ENCODE results near the gene ZNF569.
"Not testable (repeated sequence)": the region's sequence is repeated elsewhere in the genome, so short reads cannot be mapped to it uniquely, and the experiment has no call there.

Gene ZNF569

GRCh38 chr19:37391399-37391798 is 75.8 kb downstream of the ZNF569 start:
- DNase-seq: not testable (repeated sequence)

DNA sequence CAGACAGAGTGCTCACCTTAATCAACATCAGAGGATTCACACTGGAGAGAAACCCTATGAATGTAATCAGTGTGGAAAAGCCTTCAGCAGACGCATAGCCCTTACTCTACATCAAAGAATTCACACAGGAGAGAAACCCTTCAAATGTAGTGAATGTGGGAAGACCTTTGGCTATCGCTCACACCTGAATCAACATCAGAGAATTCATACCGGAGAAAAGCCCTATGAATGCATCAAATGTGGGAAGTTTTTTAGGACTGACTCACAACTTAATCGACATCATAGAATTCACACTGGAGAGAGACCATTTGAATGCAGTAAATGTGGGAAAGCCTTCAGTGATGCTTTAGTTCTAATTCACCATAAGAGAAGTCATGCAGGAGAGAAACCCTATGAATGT is 78.0 kb downstream of the ZNF569 start:
- DNase-seq: no peak

GRCh38 chr19:37370880-37371661 is 96.2 kb downstream of the ZNF569 start, which contains the start of gene ZNF527:
Gene ZNF527, plus strand, starts transcription at chr19:37371099. Its CDS starts 3,100 bp downstream, at chr19:37374199.
- DNase-seq: peak; percentile 96

DNA sequence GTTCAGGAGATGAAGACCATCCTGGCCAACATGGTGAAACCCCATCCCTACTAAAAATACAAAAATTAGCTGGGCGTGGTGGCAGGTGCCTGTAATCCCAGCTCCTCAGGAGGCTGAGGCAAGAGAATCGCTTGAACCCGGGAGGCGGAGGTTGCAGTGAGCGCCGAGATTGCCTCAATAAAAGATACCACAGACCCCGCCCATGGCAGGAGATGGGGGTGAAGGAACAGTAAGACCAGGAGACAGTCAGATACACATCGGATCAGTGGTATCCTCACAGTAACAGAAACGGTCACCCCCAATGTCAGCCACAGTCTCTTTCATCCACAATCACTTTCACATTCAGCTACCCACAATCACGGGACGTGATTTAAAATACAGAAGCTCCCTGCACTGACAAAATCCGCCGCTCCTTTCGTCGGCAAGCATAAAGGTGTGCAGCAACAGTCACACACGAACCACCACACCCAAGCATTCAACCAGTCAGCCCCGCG is 96.8 kb downstream of the ZNF569 start:
- DNase-seq: not testable (repeated sequence)

- no peak for DNase-seq
Observed at GRCh38 chr19:37362733-37363132, 104.5 kb downstream of the ZNF569 start.

DNA sequence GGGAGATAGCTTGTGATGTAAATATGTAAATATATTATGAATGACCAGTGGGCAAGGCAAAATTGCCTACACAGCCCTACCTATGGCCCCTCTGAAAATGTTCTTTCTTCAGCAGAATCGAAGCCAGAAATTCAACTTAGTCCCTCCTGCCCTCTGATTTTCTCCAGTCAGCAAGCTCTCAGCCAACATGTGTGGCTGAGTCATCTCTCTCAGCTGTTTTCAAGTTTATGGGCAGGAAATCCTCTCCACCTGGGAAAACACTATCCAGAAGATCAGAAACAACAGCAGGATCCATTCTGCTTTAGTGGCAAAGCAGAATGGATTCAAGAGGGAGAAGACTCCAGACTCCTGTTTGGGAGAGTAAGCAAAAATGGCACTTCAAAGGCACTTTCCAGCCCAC is 105.2 kb downstream of the ZNF569 start:
- no peak for DNase-seq
